ENCODE data around the gene CSTF2.
"Not testable (repeated sequence)": the region's sequence is repeated elsewhere in the genome, so short reads cannot be mapped to it uniquely, and the experiment has no call there.

Gene CSTF2

GRCh38 chrX:100819837-100820666, at the start of gene CSTF2:
Gene CSTF2, plus strand, starts transcription at chrX:100820391. Its CDS starts 26 bp downstream, at chrX:100820417.
- peak; percentile 67 for DNase-seq (ENCODE audit: low spot score)

GRCh38 chrX:100796371-100796770, 23.8 kb upstream of the CSTF2 start:
- DNase-seq (ENCODE audit: low spot score), result not testable (repeated sequence)

GRCh38 chrX:100797359-100797758, 22.8 kb upstream of the CSTF2 start:
- no peak for DNase-seq (ENCODE audit: low spot score)

- DNase-seq (ENCODE audit: low spot score), result no peak
These were observed 21.5 kb upstream of the CSTF2 start for GRCh38 chrX:100798484-100799214.

- DNase-seq (ENCODE audit: low spot score), result no peak
These were observed 17.3 kb upstream of the CSTF2 start for GRCh38 chrX:100802843-100803242.

- no peak for DNase-seq (ENCODE audit: low spot score)
These were observed 15.4 kb upstream of the CSTF2 start for GRCh38 chrX:100804780-100805179.

GRCh38 chrX:100808265-100808664, 11.9 kb upstream of the CSTF2 start:
- not testable (repeated sequence) for DNase-seq (ENCODE audit: low spot score)

- no peak for DNase-seq (ENCODE audit: low spot score)
These were observed 7.7 kb upstream of the CSTF2 start for GRCh38 chrX:100812216-100813158.

- DNase-seq (ENCODE audit: low spot score), result no peak
These were observed 2.9 kb upstream of the CSTF2 start for GRCh38 chrX:100817340-100817739.

- peak; percentile 2 for DNase-seq (ENCODE audit: low spot score)
These were observed 706 bp upstream of the CSTF2 start for GRCh38 chrX:100819534-100819836.

GRCh38 chrX:100829730-100830129, 9.5 kb downstream of the CSTF2 start:
- DNase-seq (ENCODE audit: low spot score), result no peak

- DNase-seq (ENCODE audit: low spot score), result no peak
These were observed 10.0 kb downstream of the CSTF2 start for GRCh38 chrX:100830143-100830542.

GRCh38 chrX:100830547-100830946, 10.4 kb downstream of the CSTF2 start:
- DNase-seq (ENCODE audit: low spot score), result no peak

GRCh38 chrX:100831219-100831946, 11.2 kb downstream of the CSTF2 start:
- DNase-seq (ENCODE audit: low spot score), result no peak

GRCh38 chrX:100850317-100850716, 30.1 kb downstream of the CSTF2 start:
- no peak for DNase-seq (ENCODE audit: low spot score)

GRCh38 chrX:100852810-100853209, 32.6 kb downstream of the CSTF2 start:
- DNase-seq (ENCODE audit: low spot score), result no peak

- no peak for DNase-seq (ENCODE audit: low spot score)
These were observed 43.2 kb downstream of the CSTF2 start for GRCh38 chrX:100863326-100863864.

GRCh38 chrX:100864657-100865391, 44.6 kb downstream of the CSTF2 start:
- DNase-seq (ENCODE audit: low spot score), result peak; percentile 14

- no peak for DNase-seq (ENCODE audit: low spot score)
These were observed 48.1 kb downstream of the CSTF2 start for GRCh38 chrX:100868273-100868672.

- no peak for DNase-seq (ENCODE audit: low spot score)
These were observed 50.3 kb downstream of the CSTF2 start for GRCh38 chrX:100870527-100870926.

All from hepatic stellate cell (primary cell).